ENCODE data around the gene HADHA. TPM values are rescaled to one million over a fixed set of nuclear protein-coding genes. Genes with fewer than 3 reads are reported as not detected.

HADHA gene
- total and polyA plus RNA-seq, 2 donors (not counting 3 experiments of a cell fraction or from before 2014, with no cell fraction given), result 79.4 to 158 TPM

- Histone ChIP-seq H3K27ac (ENCODE audit: insufficient read depth, low read depth, low read length) (no peak overlapping the region), H3K4me3 (replicated peaks in 1 of 3; ENCODE audit: insufficient read depth in 1 of 3, low read depth in 1 of 3, low read length in 3 of 3) (no peak overlapping the region), H3K79me2 (ENCODE audit: control insufficient read depth, insufficient read depth, low read length) (no peaks in the 10 kb centered on the region), H3K4me1 (ENCODE audit: control insufficient read depth, extremely low read depth, insufficient read depth, low read length) (no peaks in the 10 kb centered on the region), H3K27me3 (ENCODE audit: control insufficient read depth in 2 of 2, insufficient read depth in 2 of 2, low read length in 2 of 2) (peaks cover 0 to 3% of the 10 kb centered on the region in 2 experiments), H3K9me1 (replicated peaks; ENCODE audit: control insufficient read depth, extremely low read depth, insufficient read depth, low read length) (no peaks in the 10 kb centered on the region), H3K4me2 (ENCODE audit: insufficient read depth, low read length) (no peak overlapping the region), H3K9me3 (replicated peaks; ENCODE audit: control insufficient read depth, insufficient read depth, low read length) (no peaks in the 10 kb centered on the region), H3K9ac (replicated peaks; ENCODE audit: extremely low read depth, insufficient read depth, low read length) (no peak overlapping the region), H2AFZ (ENCODE audit: low read depth, low read length) (no peak overlapping the region), H3K36me3 (ENCODE audit: control insufficient read depth in 2 of 2, extremely low read depth in 1 of 2, insufficient read depth in 2 of 2, low read length in 2 of 2) (no peaks in the 10 kb centered on the region), H4K20me1 (replicated peaks; ENCODE audit: control insufficient read depth, extremely low read depth, insufficient read depth, low read length) (no peaks in the 10 kb centered on the region)
- POLR2A ChIA-PET, result no interaction called here
- FAIRE-seq (no peak), DNase-seq (ENCODE audit: low read depth, low spot score) (no peak)
- dilution Hi-C loops (cut with MboI; ENCODE audit: extremely low pct_ligation_motif_present, low sequenced_read_pairs), result no loop called here
- no TSS peak for BruUV-seq (replicated peaks)
- TF ChIP-seq, protein P1, sequence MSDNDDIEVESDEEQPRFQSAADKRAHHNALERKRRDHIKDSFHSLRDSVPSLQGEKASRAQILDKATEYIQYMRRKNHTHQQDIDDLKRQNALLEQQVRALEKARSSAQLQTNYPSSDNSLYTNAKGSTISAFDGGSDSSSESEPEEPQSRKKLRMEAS (IDR thresholded peaks at IDR 0.05; ENCODE audit: insufficient read depth, insufficient read length), result no peak
- TF ChIP-seq POLR2AphosphoS5 (IDR thresholded peaks at IDR 0.05; ENCODE audit: insufficient read depth, low read depth, low read length) (no peak), MYC (IDR thresholded peaks at IDR 0.05; ENCODE audit: low read depth, low read length) (no peak), FOS (IDR thresholded peaks at IDR 0.05; ENCODE audit: borderline replicate concordance, insufficient read depth, low read length) (no peak), GATA2 (IDR thresholded peaks at IDR 0.05; ENCODE audit: insufficient read depth, insufficient read length, low read depth, low read length) (no peak), EZH2 (IDR thresholded peaks at IDR 0.05; ENCODE audit: borderline replicate concordance, low read depth, low read length, severe bottlenecking) (no peak), JUN (IDR thresholded peaks at IDR 0.05; ENCODE audit: borderline replicate concordance, insufficient read depth, insufficient read length, low read depth) (no peak), CTCF (IDR thresholded peaks at IDR 0.05; ENCODE audit: extremely low read depth in 1 of 2, insufficient read depth in 1 of 2, low read depth in 1 of 2, low read length in 2 of 2) (no peak), POLR2A (IDR thresholded peaks at IDR 0.05; ENCODE audit: low read depth, low read length) (no peak)
- CTCF ChIA-PET, result interaction anchor here (0.7 kb wide), 1 partner anchor 17 kb away, joined by 3 read pairs; no protein-coding TSS in a partner anchor
- intact Hi-C loops (cut with micrococcal nuclease), result no loop called here
Measured at GRCh38 chr2:26164641-26165211, 79.7 kb downstream of the HADHA start.
